ENCODE measurements around the gene MAMSTR. TPM values are rescaled to one million over a fixed set of nuclear protein-coding genes. Genes with fewer than 3 reads are reported as not detected.

The MAMSTR gene
- total and polyA plus RNA-seq, 2 donors (not counting 1 experiment from before 2014, with no cell fraction given): 0.60 to 1.6 TPM

GRCh38 chr19:48750771-48751504, 31.4 kb upstream of the MAMSTR start:
- Mint-ChIP-seq H3K4me3 (peak overlapping the region; percentile 45), H3K27ac (no peak overlapping the region), H3K9me3 (ENCODE audit: insufficient read depth) (no peaks in the 10 kb centered on the region), H3K4me1 (peaks cover 24% of the 10 kb centered on the region), H3K27me3 (peaks cover 44% of the 10 kb centered on the region)
- Histone ChIP-seq H3K9me3 (ENCODE audit: control extremely low read depth in 1 of 3, control insufficient read depth in 2 of 3, insufficient read depth in 1 of 3, low read length in 2 of 3) (peaks cover 0 to 26% (median 0%) of the 10 kb centered on the region in 3 donors), H3K9ac (ENCODE audit: low read length) (no peak overlapping the region), H2AFZ (ENCODE audit: insufficient read depth, low read depth, low read length, poor library complexity, severe bottlenecking) (no peak overlapping the region), H3K27me3 (replicated peaks in 1 of 4; ENCODE audit: control extremely low read depth in 1 of 4, control insufficient read depth in 3 of 4, insufficient read depth in 4 of 4, low read length in 3 of 4) (peaks cover 0 to 78% (median 30%) of the 10 kb centered on the region in 4 experiments), H3K4me3 (ENCODE audit: control extremely low read depth in 1 of 5, extremely low read depth in 1 of 5, insufficient read depth in 1 of 5, low read depth in 2 of 5, low read length in 4 of 5) (no peak overlapping the region), H3K4me2 (replicated peaks; ENCODE audit: low read depth, low read length, poor library complexity, severe bottlenecking) (no peak overlapping the region), H4K20me1 (ENCODE audit: control insufficient read depth, insufficient read depth, low read length, poor library complexity, severe bottlenecking) (no peaks in the 10 kb centered on the region), H3K4me1 (ENCODE audit: control insufficient read depth in 2 of 2, insufficient read depth in 2 of 2, low read length in 2 of 2) (peaks cover 25 to 29% of the 10 kb centered on the region in 2 donors), H3K27ac (ENCODE audit: low read length in 2 of 2) (no peak overlapping the region), H3K79me2 (ENCODE audit: control insufficient read depth, insufficient read depth, low read length) (no peaks in the 10 kb centered on the region), H3K36me3 (replicated peaks in 1 of 2; ENCODE audit: control extremely low read depth in 1 of 2, control insufficient read depth in 1 of 2, extremely low read depth in 1 of 2, insufficient read depth in 2 of 2, low read length in 1 of 2) (no peaks in the 10 kb centered on the region)
- TF ChIP-seq EZH2 (IDR thresholded peaks at IDR 0.05; ENCODE audit: borderline replicate concordance, insufficient read depth, low read depth, low read length, poor library complexity, severe bottlenecking) (no peak), CTCF (IDR thresholded peaks at IDR 0.05) (no peak)
- no peak for ATAC-seq (ENCODE audit: low read depth)
- CTCF ChIA-PET: interaction anchor here (0.6 kb wide), 1 partner anchor 8 kb away, joined by 3 read pairs; no protein-coding TSS in a partner anchor
- POLR2A ChIA-PET: no interaction called here
- peak; percentile 15 for DNase-seq
- intact Hi-C loops (cut with micrococcal nuclease): no loop called here
- WGBS (ENCODE audit: insufficient coverage): 90% methylated on average over 29 of the region's 29 CpGs

- Histone ChIP-seq H3K27me3 (replicated peaks in 1 of 4; ENCODE audit: control extremely low read depth in 1 of 4, control insufficient read depth in 3 of 4, insufficient read depth in 4 of 4, low read length in 3 of 4) (peaks cover 0 to 82% (median 31%) of the 10 kb centered on the region in 4 experiments), H3K9ac (ENCODE audit: low read length) (no peak overlapping the region), H3K4me1 (ENCODE audit: control insufficient read depth in 2 of 2, insufficient read depth in 2 of 2, low read length in 2 of 2) (peaks cover 25 to 29% of the 10 kb centered on the region in 2 donors), H3K36me3 (replicated peaks in 1 of 2; ENCODE audit: control extremely low read depth in 1 of 2, control insufficient read depth in 1 of 2, extremely low read depth in 1 of 2, insufficient read depth in 2 of 2, low read length in 1 of 2) (no peaks in the 10 kb centered on the region), H2AFZ (ENCODE audit: insufficient read depth, low read depth, low read length, poor library complexity, severe bottlenecking) (no peak overlapping the region), H3K9me3 (ENCODE audit: control extremely low read depth in 1 of 3, control insufficient read depth in 2 of 3, insufficient read depth in 1 of 3, low read length in 2 of 3) (peaks cover 0 to 32% (median 0%) of the 10 kb centered on the region in 3 donors), H3K4me3 (ENCODE audit: control extremely low read depth in 1 of 5, extremely low read depth in 1 of 5, insufficient read depth in 1 of 5, low read depth in 2 of 5, low read length in 4 of 5) (no peak overlapping the region), H3K79me2 (ENCODE audit: control insufficient read depth, insufficient read depth, low read length) (no peaks in the 10 kb centered on the region), H3K27ac (ENCODE audit: low read length in 2 of 2) (no peak overlapping the region), H3K4me2 (replicated peaks; ENCODE audit: low read depth, low read length, poor library complexity, severe bottlenecking) (no peak overlapping the region), H4K20me1 (ENCODE audit: control insufficient read depth, insufficient read depth, low read length, poor library complexity, severe bottlenecking) (no peaks in the 10 kb centered on the region)
- WGBS (ENCODE audit: insufficient coverage): 96% methylated on average over 31 of the region's 31 CpGs
- intact Hi-C loops (cut with micrococcal nuclease): no loop called here
- TF ChIP-seq EZH2 (IDR thresholded peaks at IDR 0.05; ENCODE audit: borderline replicate concordance, insufficient read depth, low read depth, low read length, poor library complexity, severe bottlenecking) (no peak), CTCF (IDR thresholded peaks at IDR 0.05) (no peak)
- ATAC-seq (ENCODE audit: low read depth) (no peak), DNase-seq (no peak)
- Mint-ChIP-seq H3K27ac (no peak overlapping the region), H3K4me3 (no peak overlapping the region), H3K4me1 (peaks cover 25% of the 10 kb centered on the region), H3K9me3 (ENCODE audit: insufficient read depth) (no peaks in the 10 kb centered on the region), H3K27me3 (peaks cover 45% of the 10 kb centered on the region)
- ChIA-PET CTCF (no interaction called here), POLR2A (no interaction called here)
These were observed 30.8 kb upstream of the MAMSTR start for GRCh38 chr19:48750351-48750750.

Measured in B cell (primary cell).